ENCODE results near the gene KRT6C.

The KRT6C gene

GRCh38 chr12:52434081-52434733 is 39.4 kb downstream of the KRT6C start, which contains the start of gene KRT75:
KRT75 (minus strand) TSS chr12:52434371; CDS start chr12:52434304, 67 bp downstream.
- DNase-seq = no peak

- DNase-seq = no peak
Observed at GRCh38 chr12:52433501-52434080, 40.0 kb downstream of the KRT6C start.

- no peak for DNase-seq
Observed at GRCh38 chr12:52432559-52433207, 40.9 kb downstream of the KRT6C start.

GRCh38 chr12:52428121-52428520 is 45.5 kb downstream of the KRT6C start:
- DNase-seq = no peak

DNA sequence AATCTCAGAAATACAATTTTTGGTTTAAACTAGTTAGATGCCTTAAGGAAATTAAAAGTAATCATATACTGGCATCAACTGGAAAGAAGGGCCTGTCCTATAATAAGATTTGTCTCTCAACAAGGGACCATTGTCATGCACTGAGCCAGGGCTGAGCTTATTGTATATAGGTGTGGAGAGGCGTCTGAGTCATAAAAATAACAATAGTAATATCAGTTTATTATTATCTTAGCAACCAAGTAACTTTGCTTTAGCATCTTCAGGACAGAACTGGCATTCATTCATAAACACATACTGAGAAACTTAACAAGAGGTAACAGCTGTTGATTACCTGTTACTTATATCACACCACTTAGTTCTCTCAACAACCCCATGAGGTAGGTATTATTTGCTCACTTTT is 46.5 kb downstream of the KRT6C start:
- no peak for DNase-seq

DNA sequence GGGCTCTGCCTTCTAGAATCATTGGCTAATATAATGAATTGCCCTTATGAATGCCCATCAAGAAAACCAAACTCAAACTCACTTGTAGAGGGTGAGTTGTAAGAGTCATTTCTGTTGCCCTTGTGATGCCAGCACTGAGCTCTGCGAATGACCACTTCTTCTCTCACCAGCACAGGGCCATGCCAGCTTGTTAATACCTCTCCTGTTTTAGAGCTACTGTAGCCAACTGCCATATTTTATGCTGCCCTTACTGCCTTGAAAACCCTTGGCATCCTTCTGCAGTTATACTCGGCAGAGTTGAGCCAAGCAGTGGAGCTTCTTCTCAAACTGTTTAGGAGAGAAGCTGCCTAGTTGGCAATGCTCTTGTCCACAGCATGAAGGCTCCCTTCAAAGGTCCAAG is 47.6 kb downstream of the KRT6C start:
- no peak for DNase-seq

- DNase-seq = no peak
Observed at GRCh38 chr12:52425466-52425865, 48.1 kb downstream of the KRT6C start.

DNA sequence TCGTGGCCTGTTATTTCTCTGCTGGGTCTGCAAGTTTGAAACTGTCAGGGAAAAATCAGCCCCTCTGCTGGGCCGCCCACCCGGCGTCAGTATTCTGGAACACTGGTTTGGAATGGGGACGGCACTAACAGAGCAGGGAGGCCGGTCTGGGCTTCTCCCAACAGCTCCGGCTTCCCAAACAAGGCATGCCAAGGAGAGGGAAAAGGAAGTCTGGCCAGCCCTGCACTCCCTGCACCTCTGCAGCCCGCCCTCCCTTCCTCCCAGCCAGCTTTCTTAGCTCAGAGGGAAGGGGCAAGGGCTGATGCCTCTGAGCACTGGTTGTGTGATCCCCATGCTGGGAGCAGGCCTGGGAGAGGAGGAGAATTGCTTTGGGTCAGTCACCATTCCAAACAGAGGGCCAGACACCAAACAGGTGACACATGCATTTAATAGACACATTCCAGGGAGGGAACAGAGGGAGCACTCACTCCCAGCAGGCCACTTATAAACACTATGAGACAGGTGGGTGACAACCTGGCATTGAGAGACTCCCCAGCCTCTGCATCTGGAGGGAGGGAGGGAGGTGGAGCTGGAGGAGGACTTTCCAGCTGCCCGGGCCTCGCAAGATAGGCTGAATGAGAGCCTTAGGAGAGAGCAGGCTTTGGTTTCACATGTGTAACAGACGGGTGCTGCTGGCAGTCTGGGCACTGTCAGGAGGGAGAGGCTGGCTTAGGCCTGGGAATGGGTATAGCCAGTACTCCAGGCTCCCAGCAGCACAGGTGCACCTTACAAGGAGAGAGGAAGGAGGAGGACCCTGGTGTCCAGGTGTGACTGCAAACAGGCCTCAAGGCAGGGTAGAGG is 49.7 kb downstream of the KRT6C start:
- no peak for DNase-seq

- no peak for DNase-seq
Observed at GRCh38 chr12:52423035-52423434, 50.6 kb downstream of the KRT6C start.

DNA sequence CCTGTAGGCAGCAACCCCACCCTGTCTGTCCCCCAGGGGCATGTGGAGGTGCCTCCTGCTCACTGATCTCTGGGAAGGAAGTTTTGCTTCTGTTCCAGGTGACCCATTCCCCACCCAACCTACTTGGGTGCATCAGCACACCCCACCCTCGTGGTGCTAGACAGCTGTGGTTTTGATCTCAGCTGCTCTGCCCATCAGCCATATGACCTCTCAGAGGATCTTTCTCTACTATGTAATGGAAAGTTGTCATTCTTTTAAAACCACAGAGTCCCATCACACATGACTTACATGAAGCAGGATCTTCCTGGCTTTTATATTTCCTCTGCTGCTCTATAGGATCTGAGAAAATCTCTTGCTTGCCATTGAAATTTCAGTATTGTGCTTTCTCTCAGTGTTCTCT is 53.9 kb downstream of the KRT6C start:
- no peak for DNase-seq

GRCh38 chr12:52418576-52419110 is 55.0 kb downstream of the KRT6C start:
- no peak for DNase-seq

Measured in NCI-H446 treated with DMSO at 0.1 percent for 48 hours (cell line).